Measurements from ENCODE around the gene AKT1.

DNA sequence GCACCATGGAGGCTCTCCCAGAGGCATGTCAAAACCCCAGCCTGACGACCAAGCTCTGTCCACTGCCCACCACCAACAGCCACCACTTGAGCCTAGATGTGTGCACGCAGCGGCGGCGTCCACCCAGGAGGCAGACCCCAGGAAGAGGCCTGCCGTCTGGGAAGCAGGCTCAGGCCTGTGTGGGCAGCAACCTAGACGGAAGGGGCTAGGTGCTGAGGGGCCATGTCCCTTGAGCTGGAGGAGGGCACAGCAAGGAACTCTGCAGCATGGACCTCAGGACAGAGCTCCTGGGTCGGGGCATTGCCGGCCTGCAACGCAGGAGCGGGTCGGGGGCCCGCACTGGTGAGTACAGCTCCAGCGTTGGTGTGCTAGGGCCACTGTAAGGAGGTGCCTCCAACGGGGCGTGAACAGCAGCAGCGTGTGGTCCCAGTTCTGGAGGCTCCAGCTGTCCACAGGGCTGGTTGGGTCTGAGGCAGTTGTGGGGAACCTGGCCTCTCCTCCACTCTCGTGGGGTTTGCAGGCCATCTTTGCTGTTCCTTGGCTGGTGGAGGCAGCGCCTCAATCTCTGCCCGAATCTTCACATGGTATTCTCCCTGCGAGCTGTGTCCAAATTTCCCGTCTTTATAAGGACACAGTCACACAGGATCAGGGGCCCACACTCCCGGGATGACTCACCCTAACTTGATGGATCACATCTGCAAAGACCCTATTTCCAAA, 25.8 kb upstream of the AKT1 start:
- TF ChIP-seq CTCF (IDR thresholded peaks at IDR 0.05) = no peak
- TF ChIP-seq POLR2A (IDR thresholded peaks at IDR 0.05) = no peak
